Fibroblast of mammary gland (primary cell): Measurements from ENCODE around the gene DSC2.
"Not testable (repeated sequence)": the region's sequence is repeated elsewhere in the genome, so short reads cannot be mapped to it uniquely, and the experiment has no call there.

Source experiments
- DNase-seq: peaks from one replicate; pipeline ENCODE4 v3.0.0-alpha.2; 2010; ENCODE audit warnings: low read depth
- H3K4me3 ChIP-seq: 2 replicates; pipeline ENCODE4 v1.5.1; 2011; ENCODE audit warnings: low read depth, mild to moderate bottlenecking, low read length, moderate library complexity; ENCODE audit not compliant: control insufficient read depth
- CTCF ChIP-seq: conservative IDR thresholded peaks from 2 replicates; pipeline ENCODE4 v1.5.1; 2011; ENCODE audit warnings: low read depth, low read length, inconsistent platforms; ENCODE audit not compliant: control insufficient read depth, insufficient read depth

The DSC2 gene

GRCh38 chr18:31042084-31042405, 60.2 kb downstream of the DSC2 start:
- DNase-seq = no peak
- H3K4me3 ChIP-seq = no peak overlapping the region
- TF ChIP-seq CTCF = no peak

GRCh38 chr18:31041271-31042083, 60.7 kb downstream of the DSC2 start:
- TF ChIP-seq CTCF = no peak
- no peak for DNase-seq
- no peak overlapping the region for H3K4me3 ChIP-seq

- H3K4me3 ChIP-seq = no peak overlapping the region
- TF ChIP-seq CTCF = no peak
- no peak for DNase-seq
Observed at GRCh38 chr18:31040686-31041270, 61.4 kb downstream of the DSC2 start.

GRCh38 chr18:31039426-31039825, 62.8 kb downstream of the DSC2 start:
- TF ChIP-seq CTCF = no peak
- no peak for DNase-seq
- H3K4me3 ChIP-seq = no peak overlapping the region

GRCh38 chr18:31037686-31038085, 64.5 kb downstream of the DSC2 start:
- not testable (repeated sequence) for H3K4me3 ChIP-seq, DNase-seq

- no peak overlapping the region for H3K4me3 ChIP-seq
- DNase-seq = no peak
- no peak for TF ChIP-seq CTCF
Observed at GRCh38 chr18:31034541-31034940, 67.7 kb downstream of the DSC2 start.

GRCh38 chr18:31030574-31031278, 71.5 kb downstream of the DSC2 start:
- no peak for TF ChIP-seq CTCF
- DNase-seq = no peak
- H3K4me3 ChIP-seq = no peak overlapping the region
